HG03354 (cell line): Measurements from ENCODE around the gene FAM78A.
A peak's percentile ranks its signal among the peaks of the same experiment; 100 is the strongest.
"Not testable (repeated sequence)": the region's sequence is repeated elsewhere in the genome, so short reads cannot be mapped to it uniquely, and the experiment has no call there.

ENCODE experiments used
- ATAC-seq: cut with Tn5 transposase; IDR thresholded peaks from one replicate; pipeline ENCODE4 v1.9.1; 2021; ENCODE audit warnings: mild to moderate bottlenecking; ENCODE audit not compliant: unreplicated experiment, poor library complexity, severe bottlenecking

The FAM78A gene

DNA sequence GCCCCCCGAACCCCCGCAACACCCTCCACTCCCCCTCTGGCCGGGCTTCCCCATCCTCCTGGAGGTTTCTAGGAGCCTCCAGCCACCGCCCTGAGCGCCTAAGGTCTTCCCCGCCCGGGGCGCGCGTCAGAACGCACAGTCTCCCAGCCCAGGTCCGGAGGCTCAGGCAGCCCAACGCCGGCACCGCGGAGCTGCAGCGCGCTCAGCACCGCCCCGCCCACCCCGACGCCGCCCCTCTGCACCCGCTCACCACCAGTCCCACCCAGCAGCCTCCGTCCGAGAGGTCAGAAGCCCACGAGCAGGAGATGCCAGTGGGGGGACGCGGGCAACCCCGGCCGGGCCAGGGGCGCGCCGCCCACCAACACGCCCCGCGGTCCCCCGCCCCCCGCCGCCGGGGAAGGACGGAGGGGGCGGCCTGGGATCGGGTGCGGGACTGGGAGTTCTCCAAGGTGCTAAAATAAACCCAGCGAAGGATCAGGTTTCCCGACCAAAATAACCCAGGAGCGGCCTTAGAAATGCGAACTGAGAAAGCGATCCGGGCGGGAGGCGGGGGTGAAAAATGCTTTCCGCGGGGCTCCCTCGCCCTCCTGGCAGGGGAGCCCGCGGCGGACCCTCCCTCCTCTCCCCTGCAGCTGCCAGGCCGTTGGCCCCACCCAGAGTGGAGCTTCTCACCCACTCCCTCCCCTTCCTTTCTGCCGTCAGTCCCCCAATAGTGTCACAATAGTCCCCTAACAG lies 6.5 kb upstream of the FAM78A start:
- no peak for ATAC-seq

DNA sequence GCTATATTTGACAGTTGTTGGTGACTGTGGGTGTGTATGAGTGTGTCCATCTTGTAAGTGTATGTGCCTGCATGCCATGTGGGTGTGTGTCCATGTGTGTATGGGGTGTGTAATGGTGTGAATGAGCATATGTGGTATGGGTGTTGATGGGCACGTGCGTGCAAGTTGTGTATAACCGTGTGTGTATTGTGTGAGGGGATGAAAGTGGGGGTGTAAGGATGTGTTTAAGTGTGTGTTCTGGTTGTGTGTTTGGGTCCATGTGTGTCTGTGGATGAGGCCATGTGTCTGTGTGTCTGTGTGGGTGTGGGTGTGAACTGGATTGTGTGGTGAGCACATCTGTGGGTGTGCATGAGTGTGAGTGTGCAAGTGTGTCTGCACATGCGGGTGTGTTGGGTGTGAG lies 5.9 kb upstream of the FAM78A start:
- ATAC-seq: no peak

DNA sequence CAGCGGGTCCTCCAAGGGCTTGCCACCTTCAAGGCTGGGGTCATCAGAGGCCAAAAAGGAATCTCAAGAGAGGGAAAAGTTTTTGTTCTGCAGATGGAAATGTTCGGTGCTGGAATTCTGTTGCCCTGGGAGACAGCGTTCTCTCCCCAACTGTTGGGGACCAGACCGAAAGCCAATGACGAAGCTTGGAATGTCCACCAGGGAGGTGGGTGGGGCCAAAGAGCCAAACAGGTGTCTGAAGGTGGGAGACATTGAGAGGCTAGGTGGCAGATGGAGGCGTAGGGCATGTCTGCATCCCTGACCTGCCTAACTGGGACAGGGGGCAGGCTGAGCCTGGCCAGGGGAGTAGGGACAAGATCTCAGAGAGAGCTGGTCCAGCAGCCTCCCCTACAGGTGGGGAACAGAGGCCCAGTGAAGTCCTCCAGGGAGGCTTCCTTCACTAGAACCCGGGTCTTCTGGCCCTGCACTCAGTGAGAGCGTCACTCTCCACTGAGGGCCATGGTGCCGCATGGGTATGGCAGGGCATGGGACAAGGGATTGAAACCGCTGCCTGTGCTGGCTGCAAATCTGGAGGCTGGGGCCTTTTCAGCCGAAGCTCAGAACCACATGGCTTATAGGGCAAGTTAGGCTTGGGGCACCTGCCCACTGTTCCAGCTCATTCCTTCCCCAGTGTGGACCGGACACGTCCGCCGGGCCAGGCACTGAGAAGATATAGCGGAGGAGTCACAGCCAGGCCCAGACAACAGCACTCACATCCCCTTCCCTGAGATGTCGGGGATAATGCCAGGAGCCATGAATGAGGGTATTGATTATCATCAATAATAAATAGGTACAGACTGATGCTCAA lies 5.0 kb upstream of the FAM78A start:
- no peak for ATAC-seq

DNA sequence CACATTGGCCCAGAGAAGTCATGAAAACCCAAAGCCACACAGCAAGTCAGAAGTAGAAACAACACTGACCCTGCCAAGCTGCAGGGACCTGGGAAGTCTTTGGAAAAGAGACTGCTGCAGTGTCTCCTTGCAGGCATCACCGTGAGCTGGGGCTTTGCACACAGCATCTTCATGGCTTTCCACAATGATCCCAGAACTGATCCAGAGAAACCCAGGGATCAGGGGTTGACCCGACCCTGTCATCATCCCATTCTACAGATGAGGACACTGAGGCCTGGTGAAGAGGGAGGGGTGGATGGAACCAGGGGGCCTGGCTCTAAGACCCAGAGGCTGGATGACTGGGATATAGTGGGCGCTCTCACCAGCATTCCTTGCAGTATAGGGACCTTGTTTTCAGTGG lies 4.3 kb upstream of the FAM78A start:
- ATAC-seq: no peak

DNA sequence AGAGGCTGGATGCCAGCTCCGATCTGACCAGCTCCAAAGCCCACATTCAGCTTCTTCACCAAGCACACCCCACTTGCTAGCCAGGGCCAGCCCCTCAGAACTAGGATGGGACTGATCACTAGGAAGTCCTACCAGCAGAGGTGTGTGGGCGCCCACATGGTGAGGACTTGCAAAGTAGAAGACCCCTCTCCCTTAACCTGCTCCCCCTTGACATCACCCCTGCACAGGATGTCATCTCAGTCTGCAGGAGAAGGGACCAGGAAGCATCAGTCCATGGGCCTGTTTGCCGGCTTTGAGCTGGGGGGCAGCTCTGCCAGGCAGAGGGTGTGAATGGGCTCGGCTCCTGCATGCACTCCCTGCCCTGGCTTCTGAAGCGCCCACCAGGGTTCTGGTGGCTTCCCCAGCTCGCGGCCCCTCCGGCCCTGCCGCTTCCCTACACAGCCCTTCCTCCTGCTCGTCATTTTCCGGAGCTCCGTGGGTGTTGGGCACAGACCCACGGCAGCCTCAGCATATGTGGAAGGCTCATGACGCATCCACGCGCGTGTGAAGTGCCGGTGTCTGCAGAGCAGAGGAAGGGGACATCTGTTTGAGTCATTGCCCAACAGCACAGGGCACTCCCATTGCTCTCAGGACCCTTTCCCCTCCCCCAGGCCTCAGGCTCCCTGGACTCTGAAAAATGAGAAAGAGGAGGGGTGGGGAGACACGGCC lies 3.7 kb upstream of the FAM78A start:
- no peak for ATAC-seq

DNA sequence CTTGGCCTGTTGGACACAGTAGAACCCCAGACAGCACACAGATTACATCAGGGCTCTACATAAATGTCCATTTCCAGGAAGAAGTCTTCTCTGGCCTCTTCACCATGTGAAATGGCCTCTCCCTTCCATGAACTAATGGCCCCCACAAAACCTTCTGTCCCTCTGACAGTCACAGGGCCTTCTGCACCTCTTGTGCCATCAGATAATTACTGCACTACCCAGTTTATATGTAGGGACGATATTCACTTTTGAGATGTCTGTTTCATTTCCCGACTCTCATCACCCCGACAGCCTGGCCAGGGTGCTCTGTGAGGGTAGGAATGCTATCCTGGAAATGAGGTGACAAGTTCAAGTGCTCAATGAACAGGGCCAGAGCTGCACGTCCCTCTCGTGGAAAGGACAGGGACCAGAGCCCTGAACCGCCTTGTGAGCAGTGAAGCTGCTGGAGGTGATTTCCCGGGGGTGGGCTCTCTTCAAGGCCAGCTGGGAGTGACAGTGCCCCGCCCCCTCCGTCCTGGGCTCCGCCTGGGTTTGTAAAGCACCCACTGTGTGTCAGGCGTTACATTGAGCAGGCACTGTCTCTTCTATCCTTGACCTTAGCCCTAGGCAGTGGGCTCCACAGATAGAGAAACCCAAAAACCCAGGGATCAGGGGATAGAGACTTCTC lies 3.0 kb upstream of the FAM78A start:
- no peak for ATAC-seq

DNA sequence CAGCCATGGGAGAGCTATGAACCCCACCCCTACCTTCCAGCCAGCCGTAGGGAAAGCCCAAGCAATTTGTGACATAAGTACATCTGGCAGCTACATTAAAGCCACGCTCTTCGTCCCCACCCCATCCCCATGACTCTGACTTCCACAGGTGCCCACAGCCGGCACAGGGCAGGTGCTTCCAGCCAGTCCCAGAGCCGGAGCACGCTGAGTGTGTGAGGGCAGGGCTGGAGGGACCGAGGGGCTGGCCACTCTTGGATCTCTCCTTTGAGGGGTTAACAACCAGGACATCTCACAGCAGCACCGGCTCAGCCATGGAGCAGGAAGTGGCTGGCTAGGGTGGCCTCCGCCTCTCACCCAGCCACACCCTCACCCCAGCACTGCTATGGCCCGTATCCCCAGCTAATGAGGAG lies 2.4 kb upstream of the FAM78A start:
- no peak for ATAC-seq

DNA sequence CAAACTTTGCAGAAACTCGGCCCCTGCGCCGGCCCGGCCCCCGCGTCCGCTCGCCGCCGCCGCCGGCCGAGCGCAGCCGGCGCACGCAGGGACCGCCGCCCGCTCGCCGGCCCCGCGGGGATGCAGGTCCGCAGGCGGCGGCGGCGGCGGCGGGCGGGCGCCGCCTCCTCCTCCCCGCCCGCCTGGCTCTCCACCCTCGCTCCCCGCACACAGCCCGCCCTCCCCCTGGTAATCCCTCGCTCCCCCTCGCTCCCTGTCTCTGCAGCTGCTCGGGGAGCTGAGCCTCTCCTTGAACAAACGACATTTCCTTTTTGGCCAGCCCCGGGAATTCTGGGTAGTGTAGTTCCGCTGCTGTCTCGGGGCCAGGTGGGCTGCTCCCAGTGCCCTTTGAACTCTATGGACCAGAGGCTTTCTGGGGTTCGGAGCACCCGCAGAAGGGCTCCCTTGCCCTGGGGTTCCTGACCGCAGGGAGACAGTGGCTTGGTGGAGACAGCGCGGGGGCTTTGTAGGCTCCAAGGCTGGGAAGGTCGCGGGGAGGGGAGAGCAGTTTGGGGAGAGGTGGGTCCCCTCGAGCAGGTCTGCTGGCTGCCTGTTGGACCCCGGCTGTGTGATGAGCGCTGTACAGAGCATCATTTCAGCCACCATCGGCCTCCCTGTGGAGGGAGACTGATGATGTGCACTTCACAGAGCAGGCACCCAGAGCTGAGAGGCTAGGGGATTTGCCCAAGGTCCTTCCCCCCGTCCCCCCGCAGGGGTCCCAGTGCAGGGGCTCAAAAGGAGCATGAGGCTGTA lies 1.8 kb upstream of the FAM78A start:
- no peak for ATAC-seq

DNA sequence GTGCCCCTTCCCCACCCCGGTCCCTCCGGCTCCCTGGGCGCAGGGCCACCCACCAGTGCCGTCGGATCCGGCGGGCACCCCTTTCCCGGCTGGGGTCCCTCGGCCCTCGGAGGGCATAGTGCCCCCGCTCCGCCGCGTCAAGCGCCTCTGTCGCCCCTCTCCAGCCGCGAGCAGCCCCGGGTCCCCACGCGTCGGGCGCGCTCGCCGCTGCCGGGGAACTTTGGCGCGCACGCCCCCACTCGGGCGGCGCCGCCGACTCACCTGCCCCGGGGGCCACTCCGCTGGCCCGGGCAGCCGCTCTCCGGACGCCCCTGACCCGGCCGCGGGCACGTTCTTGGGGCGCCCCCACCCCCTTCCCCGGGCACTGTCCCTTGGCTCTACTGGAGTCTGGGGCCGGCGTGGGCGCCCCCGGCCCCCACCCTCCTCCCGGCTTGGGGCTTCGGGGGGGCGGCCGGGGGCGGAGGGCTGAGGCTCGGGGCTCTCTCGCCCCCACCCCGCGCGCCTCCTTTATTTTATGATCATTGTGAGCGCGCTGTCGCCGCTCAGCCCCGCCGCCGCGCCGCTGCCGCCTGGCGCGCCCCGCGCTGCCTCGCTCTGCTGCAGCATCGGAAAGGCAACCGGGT lies 1.1 kb upstream of the FAM78A start:
- ATAC-seq: no peak

DNA sequence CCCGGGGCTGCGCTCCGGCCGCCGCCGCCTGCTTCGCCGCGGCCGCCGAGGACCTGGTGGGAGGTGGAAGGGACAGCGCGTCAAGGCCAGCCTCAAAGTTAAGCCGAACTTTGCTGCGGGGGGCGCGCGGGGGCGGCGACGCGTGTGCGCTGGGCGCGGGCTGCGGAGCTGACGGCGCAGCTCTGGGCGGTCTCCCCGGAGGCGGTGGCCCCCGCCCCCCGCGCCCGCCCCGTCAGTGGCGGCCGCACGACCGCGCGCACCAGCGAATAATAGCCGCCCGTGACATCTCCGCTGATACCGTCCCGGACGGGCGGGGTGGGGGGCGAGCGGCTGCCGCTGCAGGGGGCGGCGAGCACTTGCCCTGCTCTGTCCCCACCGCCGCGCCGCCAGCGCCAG lies 579 bp upstream of the FAM78A start:
- no peak for ATAC-seq

DNA sequence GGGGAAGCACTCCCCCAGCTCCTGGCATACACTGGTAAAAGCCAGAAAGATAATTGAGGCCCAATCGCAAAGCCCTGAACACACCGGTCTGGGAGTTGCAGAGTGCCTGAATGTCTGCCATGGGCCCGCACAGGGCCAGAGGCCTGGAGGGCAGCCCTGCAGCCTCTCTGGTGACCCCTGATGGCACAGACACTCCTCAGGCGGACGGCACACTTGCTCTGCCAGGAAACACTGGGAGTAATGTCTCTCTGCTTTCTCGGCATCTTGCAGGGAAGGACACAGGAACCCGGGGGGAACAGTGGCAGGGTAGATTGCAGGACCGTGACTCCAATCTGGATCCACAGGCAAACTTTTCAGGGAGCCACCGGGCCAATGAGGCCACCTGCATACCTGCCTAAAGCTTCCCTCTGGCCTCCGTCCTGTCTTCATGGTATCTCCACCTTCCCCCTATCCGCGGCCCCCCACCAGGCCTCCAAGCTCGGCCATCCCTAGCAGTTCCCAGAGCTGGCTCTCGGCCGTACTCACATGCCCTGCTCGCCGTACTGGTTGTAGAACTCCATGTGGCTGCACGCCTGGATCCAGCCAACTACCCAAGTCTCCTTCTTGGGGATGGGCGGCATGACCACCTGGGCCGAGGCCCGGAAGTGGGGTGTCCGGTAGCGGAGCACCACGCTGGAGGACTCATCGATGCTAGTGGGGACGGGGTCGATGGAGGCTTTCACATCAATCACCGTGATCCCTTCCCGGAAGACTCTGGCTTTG lies 797 bp downstream of the FAM78A start:
- ATAC-seq: peak; percentile 21

DNA sequence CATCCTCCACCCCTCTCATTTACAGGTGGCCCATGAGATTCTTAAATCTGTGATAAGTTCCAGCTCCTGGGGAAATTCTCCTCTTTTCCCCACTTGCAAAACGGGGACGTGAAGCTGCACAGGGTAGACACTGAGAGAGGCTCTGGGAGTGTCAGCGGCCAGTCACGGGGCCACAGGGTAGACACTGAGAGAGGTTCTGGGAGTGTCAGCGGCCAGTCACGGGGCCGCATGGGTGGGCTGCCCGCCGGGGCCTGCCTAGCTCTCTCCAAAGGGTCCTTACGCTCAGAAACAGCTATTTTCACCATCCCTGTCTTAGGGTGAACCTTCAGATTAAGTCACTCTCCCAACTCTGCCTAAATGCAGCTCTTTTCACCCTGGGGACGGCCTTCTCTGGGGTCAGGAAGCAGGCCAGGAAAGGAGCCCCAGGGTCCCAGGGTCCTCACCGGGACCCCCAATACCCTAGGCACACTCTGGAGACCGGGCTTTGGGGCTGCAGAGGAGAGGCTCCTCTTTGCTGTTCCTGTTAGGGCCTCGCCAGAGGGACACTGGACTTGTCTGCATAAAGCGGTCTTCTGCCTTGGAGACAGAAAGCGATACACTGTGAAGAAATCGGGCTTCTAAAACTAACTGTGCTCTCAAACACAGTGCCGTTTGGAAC lies 1.5 kb downstream of the FAM78A start:
- ATAC-seq: no peak

DNA sequence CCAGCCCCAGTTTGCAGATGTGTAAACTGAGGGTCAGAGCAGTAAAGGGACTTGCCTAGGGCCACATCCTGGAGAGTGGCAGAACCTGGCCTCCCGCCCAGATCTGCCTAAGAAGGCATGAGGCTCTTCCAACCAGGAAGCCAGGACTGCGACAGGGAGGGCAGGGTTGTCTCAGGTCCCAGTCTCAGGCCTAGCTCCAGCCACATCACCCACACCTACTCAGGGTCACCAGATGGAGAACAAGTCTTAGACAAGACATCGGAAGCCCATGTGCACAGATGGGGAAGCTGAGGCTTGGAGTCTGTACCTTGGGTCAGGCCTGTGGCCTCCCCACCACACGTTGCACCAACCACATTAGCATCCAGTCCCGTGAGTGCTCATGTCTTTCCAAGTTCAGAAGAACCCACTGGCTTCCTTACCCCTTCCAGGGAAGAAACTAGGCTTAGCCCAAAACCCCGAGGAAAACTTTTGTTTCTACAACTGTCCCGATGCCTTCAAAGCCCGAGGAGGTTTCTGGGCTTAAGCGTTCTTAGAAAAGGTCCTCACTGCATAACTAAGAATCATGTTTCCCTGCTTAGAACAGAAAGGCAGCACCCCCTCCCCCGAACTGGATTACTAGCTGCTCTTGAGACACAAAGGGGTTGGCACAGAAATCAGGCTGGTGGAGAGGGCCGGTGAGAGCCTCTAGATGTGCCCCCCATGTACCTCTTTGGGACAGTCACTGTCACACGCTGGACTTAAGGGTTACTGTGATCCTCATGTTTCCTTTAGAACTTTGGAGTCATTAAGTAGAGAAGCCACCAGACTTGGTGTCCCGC lies 2.2 kb downstream of the FAM78A start:
- no peak for ATAC-seq

DNA sequence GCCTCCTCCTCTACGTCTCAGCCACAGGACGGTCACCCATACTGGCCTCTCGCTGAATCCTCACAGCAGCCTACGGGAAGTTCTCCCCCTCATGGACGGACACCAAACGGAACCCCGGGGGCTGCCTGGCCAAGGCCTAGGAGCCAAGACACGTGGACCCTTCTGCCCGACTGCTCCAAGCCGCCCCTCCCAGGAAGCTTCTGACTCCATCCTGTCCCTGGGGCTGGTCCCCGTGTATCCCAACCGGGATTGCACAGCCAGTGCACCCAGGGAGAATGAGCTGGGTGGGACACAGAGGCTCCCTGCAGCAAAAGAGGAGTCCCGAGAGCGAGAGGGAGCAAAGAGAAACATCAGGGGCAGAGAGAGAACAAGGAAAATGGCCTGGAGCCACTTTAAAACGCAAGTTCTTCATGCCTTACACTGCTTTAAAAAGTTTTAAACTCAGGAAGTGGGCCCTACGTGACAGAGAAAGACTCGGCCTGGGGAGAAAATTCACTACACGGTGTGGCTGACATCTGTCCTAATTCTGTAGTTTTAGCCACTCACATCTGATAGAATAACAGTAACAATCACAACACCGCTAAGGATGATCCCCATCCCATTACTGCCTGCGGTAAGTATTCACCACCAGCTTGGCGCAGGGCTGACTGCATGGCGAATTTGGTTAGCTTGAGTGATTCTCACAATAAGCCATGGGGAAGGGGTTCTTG lies 3.0 kb downstream of the FAM78A start:
- no peak for ATAC-seq

DNA sequence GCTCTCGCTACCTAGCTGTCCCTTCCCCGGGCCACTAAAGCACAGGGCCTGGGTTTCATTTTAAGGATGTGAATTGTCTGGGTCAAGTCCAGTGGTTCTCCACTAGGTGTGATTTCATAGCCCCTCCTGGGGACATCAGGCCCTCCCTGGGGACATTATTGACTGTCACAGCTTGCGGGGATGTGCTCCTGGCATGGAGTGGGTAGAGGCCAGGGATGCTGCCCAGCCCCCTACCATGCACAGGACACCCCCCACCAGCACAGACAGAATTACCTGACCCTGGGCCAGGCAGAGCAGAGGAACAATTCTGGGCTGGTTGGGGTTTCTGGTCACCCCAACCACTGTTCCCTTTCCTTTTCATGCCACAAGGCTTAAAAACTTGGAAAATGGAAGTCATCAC lies 4.1 kb downstream of the FAM78A start:
- ATAC-seq: no peak

DNA sequence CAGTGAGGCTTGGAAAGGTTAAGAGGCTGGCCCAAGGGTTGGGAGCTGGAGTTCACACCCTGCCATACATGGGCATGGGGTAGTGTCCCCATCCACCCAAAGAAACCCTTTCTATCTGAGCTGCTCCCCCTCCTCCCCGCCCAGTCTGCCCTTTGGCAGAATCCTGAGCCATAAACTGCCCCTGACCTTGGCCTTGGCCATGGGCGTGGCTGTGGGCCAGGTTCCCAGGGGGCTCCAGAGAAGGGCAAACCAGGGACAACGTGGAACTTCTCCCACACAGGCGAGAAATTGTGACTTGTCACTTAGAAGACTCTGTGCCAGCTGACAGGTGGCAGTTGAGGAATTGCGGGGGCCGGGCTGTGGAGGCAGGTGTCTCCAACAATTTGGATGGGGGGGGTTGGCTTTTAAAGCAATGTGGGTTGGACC lies 4.8 kb downstream of the FAM78A start:
- no peak for ATAC-seq

DNA sequence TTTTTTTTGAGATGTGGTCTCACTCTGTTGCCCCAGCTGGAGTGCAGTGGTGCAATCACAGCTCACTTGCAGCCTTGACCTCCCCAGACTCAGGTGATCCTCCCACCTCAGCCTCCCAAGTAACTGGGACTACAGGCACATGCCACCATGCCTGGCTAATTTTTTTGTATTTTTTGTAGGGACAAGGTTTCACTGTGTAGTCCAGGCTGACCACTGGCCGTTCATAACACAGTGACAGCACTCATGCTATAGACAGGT lies 5.4 kb downstream of the FAM78A start:
- not testable (repeated sequence) for ATAC-seq
